Keratinocyte (primary cell): Measurements from ENCODE around the gene APOM.

Experiments used
- EZH2 ChIP-seq: IDR thresholded peaks from one replicate; pipeline ENCODE4 v1.6.1; 2012; ENCODE audit warnings: inconsistent platforms, mild to moderate bottlenecking, low read length, moderate library complexity
- TF ChIP-seq, protein P1 (sequence below), 3 experiments: IDR thresholded peaks in 1 of 3; conservative IDR thresholded peaks in 1 of 3; optimal IDR thresholded peaks in 1 of 3; 2 replicates in 2 of 3; 3 replicates in 1 of 3; pipeline versions ENCODE3 to v1.5.1; 2011; ENCODE audit warnings: low read length in 3 of 3, mild to moderate bottlenecking in 3 of 3, moderate library complexity in 2 of 3, control low read depth in 1 of 3, inconsistent platforms in 1 of 3; ENCODE audit not compliant: insufficient read depth in 2 of 3; ENCODE audit errors: extremely low read depth in 1 of 3

DNA sequence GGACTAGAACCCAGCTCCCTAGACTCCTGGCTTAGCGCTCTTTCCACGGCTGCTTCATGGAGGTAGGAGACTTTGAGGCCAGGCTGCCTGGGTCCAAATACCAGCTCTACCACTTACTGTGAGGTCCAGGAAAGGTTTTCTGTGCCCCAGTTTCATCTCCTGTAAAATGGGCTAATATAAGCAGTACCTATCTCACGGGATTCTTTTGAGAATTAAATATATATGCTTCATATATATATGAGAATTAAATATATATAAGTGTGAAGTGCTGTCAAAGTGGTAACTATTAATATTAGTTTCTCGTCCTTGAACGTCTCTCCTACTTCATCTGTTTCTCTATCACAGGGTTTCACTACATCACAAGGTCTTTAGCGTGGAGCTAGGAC, 35.4 kb downstream of the APOM start:
- TF ChIP-seq, protein P1, sequence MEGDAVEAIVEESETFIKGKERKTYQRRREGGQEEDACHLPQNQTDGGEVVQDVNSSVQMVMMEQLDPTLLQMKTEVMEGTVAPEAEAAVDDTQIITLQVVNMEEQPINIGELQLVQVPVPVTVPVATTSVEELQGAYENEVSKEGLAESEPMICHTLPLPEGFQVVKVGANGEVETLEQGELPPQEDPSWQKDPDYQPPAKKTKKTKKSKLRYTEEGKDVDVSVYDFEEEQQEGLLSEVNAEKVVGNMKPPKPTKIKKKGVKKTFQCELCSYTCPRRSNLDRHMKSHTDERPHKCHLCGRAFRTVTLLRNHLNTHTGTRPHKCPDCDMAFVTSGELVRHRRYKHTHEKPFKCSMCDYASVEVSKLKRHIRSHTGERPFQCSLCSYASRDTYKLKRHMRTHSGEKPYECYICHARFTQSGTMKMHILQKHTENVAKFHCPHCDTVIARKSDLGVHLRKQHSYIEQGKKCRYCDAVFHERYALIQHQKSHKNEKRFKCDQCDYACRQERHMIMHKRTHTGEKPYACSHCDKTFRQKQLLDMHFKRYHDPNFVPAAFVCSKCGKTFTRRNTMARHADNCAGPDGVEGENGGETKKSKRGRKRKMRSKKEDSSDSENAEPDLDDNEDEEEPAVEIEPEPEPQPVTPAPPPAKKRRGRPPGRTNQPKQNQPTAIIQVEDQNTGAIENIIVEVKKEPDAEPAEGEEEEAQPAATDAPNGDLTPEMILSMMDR (optimal IDR thresholded peaks at IDR 0.05 in 1 of 3, IDR thresholded peaks at IDR 0.05 in 1 of 3, conservative IDR thresholded peaks at IDR 0.05 in 1 of 3; ENCODE audit: extremely low read depth in 1 of 3, insufficient read depth in 2 of 3, low read length in 3 of 3) = no peak
- TF ChIP-seq EZH2 = no peak
